HepG2 (cell line): ENCODE measurements around the gene PTH1R. TPM values are rescaled to one million over a fixed set of nuclear protein-coding genes. Genes with fewer than 3 reads are reported as not detected.

Source experiments
- ATAC-seq: fragments of 200-7000 bp; cut with Tn5 transposase; 3 replicates; pipeline ENCODE4 v1.9.1; 2020; ENCODE audit warnings: mild to moderate bottlenecking, moderate library complexity
- BruUV-seq: library from RNA; stranded (reverse); fragments of 400-500 nt; replicated peaks from 2 replicates; lab custom pipeline; 2021; lab: Mats Ljungman, UMichigan
- CTCF ChIA-PET: fragments of 300-600 bp; formaldehyde crosslinking; extraction: SDS; loops from one replicate; lab custom pipeline; 2021; ENCODE audit warnings: low total read pairs, inconsistent platforms, low intra/inter-chr PET ratio; lab: Yijun Ruan, JAX
- POLR2A ChIA-PET: fragments of 350-600 bp; sonication (Branson Sonifier 250); formaldehyde crosslinking; loops from one replicate; lab custom pipeline; 2020; ENCODE audit warnings: antibody characterized with exemption, inconsistent platforms; lab: Yijun Ruan, JAX
- DNase-seq: peaks from one replicate; pipeline ENCODE4 v3.0.0-alpha.2; 2015; ENCODE audit warnings: low spot score
- FAIRE-seq: peaks from 3 replicates; lab custom pipeline; 2011; peaks lifted over from hg19 to GRCh38; lab: Jason Lieb, UNC
- H2AFZ ChIP-seq: one replicate; pipeline ENCODE4 v1.6.1; 2011; ENCODE audit warnings: low read length, inconsistent platforms
- H3K27ac ChIP-seq: fragments of 300-600 bp; 3 replicates; pipeline ENCODE4 v1.8.0; 2011; ENCODE audit warnings: mixed run types, mild to moderate bottlenecking, mixed read lengths, low read length, inconsistent platforms; ENCODE audit not compliant: insufficient read depth; ENCODE audit errors: extremely low read length
- H3K27me3 ChIP-seq, 2 experiments: fragments of 200-600 bp in 1 of 2; 2 replicates in 1 of 2; 3 replicates in 1 of 2; pipeline versions ENCODE4 v1.6.0 to v1.8.0; 2011; ENCODE audit warnings: low read length in 2 of 2, mild to moderate bottlenecking in 2 of 2, moderate library complexity in 2 of 2, inconsistent platforms in 1 of 2; ENCODE audit not compliant: insufficient read depth in 2 of 2, control insufficient read depth in 1 of 2
- H3K36me3 ChIP-seq, 2 experiments: fragments of 200-600 bp in 1 of 2; replicated peaks in 1 of 2; 2 replicates in 1 of 2; 3 replicates in 1 of 2; pipeline versions ENCODE4 v1.5.1 to v1.8.0; 2011; ENCODE audit warnings: low read length in 2 of 2, inconsistent platforms in 1 of 2; ENCODE audit not compliant: insufficient read depth in 2 of 2, control insufficient read depth in 1 of 2
- H3K4me1 ChIP-seq: 2 replicates; pipeline ENCODE4 v1.5.1; 2012; ENCODE audit warnings: low read length, inconsistent platforms; ENCODE audit not compliant: insufficient read depth
- H3K4me2 ChIP-seq: 2 replicates; pipeline ENCODE4 v1.6.0; 2011; ENCODE audit warnings: low read depth, low read length, inconsistent platforms
- H3K4me3 ChIP-seq, 3 experiments: fragments of 200-600 bp in 1 of 3; sonication (generic), shearing (Covaris generic) in 1 of 3; replicated peaks in 1 of 3; 2 replicates each; pipeline ENCODE4 v1.5.1; 2011 to 2016; ENCODE audit warnings: low read length in 3 of 3, inconsistent platforms in 2 of 3, low read depth in 2 of 3, mild to moderate bottlenecking in 2 of 3, control low read depth in 1 of 3, mixed read lengths in 1 of 3; ENCODE audit not compliant: insufficient read depth in 1 of 3
- H3K79me2 ChIP-seq: one replicate; pipeline ENCODE4 v1.6.1; 2011; ENCODE audit warnings: low read length, inconsistent platforms; ENCODE audit not compliant: insufficient read depth
- H3K9ac ChIP-seq: 2 replicates; pipeline ENCODE4 v1.6.0; 2011; ENCODE audit warnings: mild to moderate bottlenecking, low read depth, low read length, inconsistent platforms; ENCODE audit not compliant: insufficient read depth
- H3K9me3 ChIP-seq: 2 replicates; pipeline ENCODE4 v1.5.1; 2012; ENCODE audit warnings: mild to moderate bottlenecking, low read length
- H4K20me1 ChIP-seq: 2 replicates; pipeline ENCODE4 v1.6.0; 2011; ENCODE audit warnings: inconsistent platforms, mild to moderate bottlenecking, low read length, moderate library complexity; ENCODE audit not compliant: insufficient read depth
- ATF7-NPFF ChIP-seq: sonication (generic); formaldehyde crosslinking; IDR thresholded peaks from 2 replicates; pipeline ENCODE4 v1.8.1; 2023; ENCODE audit warnings: mild to moderate bottlenecking, low read depth, missing genetic modification reagents, moderate library complexity
- FIP1L1 ChIP-seq: fragments of 200-400 bp; formaldehyde crosslinking; IDR thresholded peaks from 2 replicates; pipeline ENCODE4 v1.6.1; 2018; ENCODE audit warnings: low read depth, mild to moderate bottlenecking, low read length, moderate library complexity, borderline replicate concordance; ENCODE audit not compliant: insufficient read depth
- MATR3 ChIP-seq: sonication (generic); formaldehyde crosslinking; IDR thresholded peaks from 2 replicates; pipeline ENCODE4 v1.4.0; 2020; ENCODE audit warnings: missing genetic modification reagents
- MBNL3 ChIP-seq: fragments of 250-450 bp; sonication (Bioruptor Pico); conservative IDR thresholded peaks from 2 replicates; pipeline ENCODE4 v1.8.0; 2022; ENCODE audit warnings: mild to moderate bottlenecking, inconsistent platforms
- PAF1 ChIP-seq: IDR thresholded peaks from 2 replicates; pipeline ENCODE4 v1.6.1; 2016; ENCODE audit warnings: missing genetic modification reagents, missing compliant biosample characterization
- ZFP36 ChIP-seq: fragments of 150-350 bp; IDR thresholded peaks from 2 replicates; pipeline ENCODE4 v1.6.1; 2018; ENCODE audit warnings: borderline replicate concordance, low read length, low read depth; ENCODE audit not compliant: partially characterized antibody
- ZNF430 ChIP-seq: sonication (generic); formaldehyde crosslinking; IDR thresholded peaks from 2 replicates; pipeline ENCODE4 v1.9.0; 2021; ENCODE audit warnings: mild to moderate bottlenecking, missing genetic modification reagents
- ZNF768 ChIP-seq: sonication (generic); formaldehyde crosslinking; IDR thresholded peaks from 2 replicates; pipeline ENCODE4 v1.4.0; 2020; ENCODE audit warnings: missing genetic modification reagents
- WGBS: methylation state at CpG from one replicate; pipeline ENCODE4 v1.1.6; 2017; ENCODE audit warnings: low lambda C conversion rate; 5-methylcytosine and 5-hydroxymethylcytosine counted together
- in situ Hi-C: cut with HindIII; loops from 2 replicates; pipeline ENCODE4 v1.10.0; 2017; ENCODE audit warnings: low pct_unique_long_range_greater_than_20kb; ENCODE audit not compliant: extremely low pct_ligation_motif_present
- intact Hi-C: fragments of 100-400 bp; cut with micrococcal nuclease; formaldehyde crosslinking; loops from one replicate; pipeline ENCODE4 v1.10.0; 2022; ENCODE audit not compliant: unreplicated experiment
- polyA plus RNA-seq, 8 experiments: library from polyadenylated mRNA; depleted of rRNA in 3 of 8; stranded (reverse) in 7 of 8; unstranded in 1 of 8; fragments of >200 nt; fragmentation: Illumina TruSeq in 4 of 8; extraction: Trizol in 4 of 8; gene quantifications; 2 replicates each; pipeline versions ENCODE4 v1.2.1 to v1.2.3, GENCODE V29; 2011 to 2016; ENCODE audit warnings: low read depth in 4 of 8, missing spikeins in 1 of 8, mixed read lengths in 1 of 8; ENCODE audit not compliant: insufficient read depth in 1 of 8
- total RNA-seq, 5 experiments: library from RNA; depleted of rRNA; stranded (reverse); fragments of >200 nt; fragmentation: Illumina TruSeq; extraction: Trizol; gene quantifications; 2 replicates each; pipeline ENCODE4 v1.2.3, GENCODE V29; 2016; ENCODE audit warnings: low read depth in 1 of 5
- TF ChIP-seq, protein P1 (sequence below): IDR thresholded peaks from 2 replicates; pipeline ENCODE4 v1.6.1; 2012; ENCODE audit warnings: inconsistent platforms
- TF ChIP-seq, protein P2 (sequence below): sonication (generic); formaldehyde crosslinking; IDR thresholded peaks from 2 replicates; pipeline ENCODE4 v1.5.0; 2020; ENCODE audit warnings: mild to moderate bottlenecking, missing genetic modification reagents

Gene PTH1R
- total and polyA plus RNA-seq, 2 of the 13 experiments (the other 11 are each of a cell fraction or from before 2014, with no cell fraction given), result not detected

DNA sequence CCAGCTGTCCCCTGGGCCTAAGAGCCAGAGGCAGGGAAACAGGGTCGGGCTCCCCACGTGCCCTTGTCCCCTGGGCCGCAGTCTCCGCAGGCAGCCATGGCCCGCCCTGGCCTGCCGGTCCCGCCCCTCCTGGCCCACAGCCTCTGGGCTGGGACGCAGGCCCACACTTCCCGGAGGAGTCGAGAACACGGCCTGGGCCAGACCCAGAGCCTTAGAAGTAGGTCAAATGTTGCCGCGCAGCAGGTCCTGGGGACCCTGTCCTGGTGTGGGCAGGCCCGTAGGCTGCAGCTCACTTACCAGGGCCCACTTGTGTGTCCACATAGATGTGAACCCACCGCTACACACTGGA, 10.0 kb upstream of the PTH1R start:
- in situ Hi-C loops, result loop anchor here (5.0 kb wide), 1 partner anchor 40 kb away; no protein-coding TSS in a partner anchor
- ATAC-seq (peak; percentile 5; the same call in 2 of the 3 replicates), DNase-seq (no peak), FAIRE-seq (no peak)
- H3K27me3 ChIP-seq, result peaks cover 3 to 19% of the 10 kb centered on the region in 2 experiments; a peak in 3 of 5 replicates
- no peak overlapping the region for H3K4me2 ChIP-seq
- H3K9me3 ChIP-seq, result no peaks in the 10 kb centered on the region
- H3K4me1 ChIP-seq, result peaks cover 43% of the 10 kb centered on the region
- ChIA-PET POLR2A (no interaction called here), CTCF (interaction anchor here (2.5 to 3.2 kb wide), 2 partner anchors 28 to 41 kb away, joined by 15 to 18 read pairs; no protein-coding TSS in a partner anchor)
- WGBS, result 47% methylated on average over 3 of the region's 15 CpGs
- no peaks in the 10 kb centered on the region for H3K36me3 ChIP-seq
- H4K20me1 ChIP-seq, result no peaks in the 10 kb centered on the region
- TF ChIP-seq ZFP36 (no peak), FIP1L1 (no peak), ZNF768 (no peak), PAF1 (CRISPR knock-in tag) (no peak), ATF7-NPFF (no peak), ZNF430 (CRISPR knock-in tag) (no peak), MATR3 (CRISPR knock-in tag) (no peak), MBNL3 (CRISPR knock-in tag) (no peak)
- TF ChIP-seq, protein P1, sequence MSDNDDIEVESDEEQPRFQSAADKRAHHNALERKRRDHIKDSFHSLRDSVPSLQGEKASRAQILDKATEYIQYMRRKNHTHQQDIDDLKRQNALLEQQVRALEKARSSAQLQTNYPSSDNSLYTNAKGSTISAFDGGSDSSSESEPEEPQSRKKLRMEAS, result no peak
- TF ChIP-seq, protein P2, sequence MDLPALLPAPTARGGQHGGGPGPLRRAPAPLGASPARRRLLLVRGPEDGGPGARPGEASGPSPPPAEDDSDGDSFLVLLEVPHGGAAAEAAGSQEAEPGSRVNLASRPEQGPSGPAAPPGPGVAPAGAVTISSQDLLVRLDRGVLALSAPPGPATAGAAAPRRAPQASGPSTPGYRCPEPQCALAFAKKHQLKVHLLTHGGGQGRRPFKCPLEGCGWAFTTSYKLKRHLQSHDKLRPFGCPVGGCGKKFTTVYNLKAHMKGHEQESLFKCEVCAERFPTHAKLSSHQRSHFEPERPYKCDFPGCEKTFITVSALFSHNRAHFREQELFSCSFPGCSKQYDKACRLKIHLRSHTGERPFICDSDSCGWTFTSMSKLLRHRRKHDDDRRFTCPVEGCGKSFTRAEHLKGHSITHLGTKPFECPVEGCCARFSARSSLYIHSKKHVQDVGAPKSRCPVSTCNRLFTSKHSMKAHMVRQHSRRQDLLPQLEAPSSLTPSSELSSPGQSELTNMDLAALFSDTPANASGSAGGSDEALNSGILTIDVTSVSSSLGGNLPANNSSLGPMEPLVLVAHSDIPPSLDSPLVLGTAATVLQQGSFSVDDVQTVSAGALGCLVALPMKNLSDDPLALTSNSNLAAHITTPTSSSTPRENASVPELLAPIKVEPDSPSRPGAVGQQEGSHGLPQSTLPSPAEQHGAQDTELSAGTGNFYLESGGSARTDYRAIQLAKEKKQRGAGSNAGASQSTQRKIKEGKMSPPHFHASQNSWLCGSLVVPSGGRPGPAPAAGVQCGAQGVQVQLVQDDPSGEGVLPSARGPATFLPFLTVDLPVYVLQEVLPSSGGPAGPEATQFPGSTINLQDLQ (CRISPR knock-in tag), result no peak
- H3K79me2 ChIP-seq, result no peaks in the 10 kb centered on the region
- intact Hi-C loops, result loop anchor here (2.0 kb wide), 1 partner anchor 27 kb away; no protein-coding TSS in a partner anchor
- no peak overlapping the region for H2AFZ ChIP-seq
- no peak overlapping the region for H3K9ac ChIP-seq
- BruUV-seq, result no TSS peak
- H3K4me3 ChIP-seq, result no peak overlapping the region
- H3K27ac ChIP-seq, result no peak overlapping the region
